Tibial nerve (tissue), 4 donors: Measurements from ENCODE around the gene FBXL17. TPM values are rescaled to one million over a fixed set of nuclear protein-coding genes. Genes with fewer than 3 reads are reported as not detected.

Experiments used
- DNase-seq, 2 donors: peaks; one replicate each; pipeline ENCODE4 v3.0.0-alpha.2; 2019; ENCODE audit warnings: low spot score in 2 of 2
- H3K27ac ChIP-seq, 4 donors: fragments of 200-600 bp; sonication (generic) in 3 of 4; one replicate each; pipeline ENCODE4 v1.5.1; 2017 to 2019; ENCODE audit warnings: mild to moderate bottlenecking in 1 of 4
- H3K27me3 ChIP-seq, 2 donors: fragments of 200-600 bp; sonication (generic) in 1 of 2; one replicate each; pipeline versions ENCODE4 v1.5.1 to v1.6.0; 2017 to 2019
- H3K36me3 ChIP-seq, 3 donors: fragments of 200-600 bp; sonication (generic); one replicate each; pipeline ENCODE4 v1.5.1; 2018 to 2019
- H3K4me1 ChIP-seq, 4 donors: fragments of 200-600 bp; sonication (generic) in 3 of 4; one replicate each; pipeline ENCODE4 v1.5.1; 2017 to 2019
- H3K4me3 ChIP-seq, 4 donors: fragments of 200-600 bp; sonication (generic) in 3 of 4; one replicate each; pipeline ENCODE4 v1.5.1; 2017 to 2019; ENCODE audit warnings: mild to moderate bottlenecking in 1 of 4, moderate library complexity in 1 of 4
- H3K9me3 ChIP-seq, 4 donors: fragments of 200-600 bp; sonication (generic) in 3 of 4; one replicate each; pipeline ENCODE4 v1.5.1; 2017 to 2019
- CTCF ChIP-seq, 5 experiments: fragments of 200-600 bp in 3 of 5; fragments of 450-650 bp in 2 of 5; sonication (generic) in 3 of 5; IDR thresholded peaks; one replicate each; pipeline ENCODE4 v1.5.1; 2016 to 2019; ENCODE audit warnings: antibody characterized with exemption in 5 of 5, mild to moderate bottlenecking in 3 of 5, moderate library complexity in 2 of 5
- EP300 ChIP-seq, 2 donors: sonication (generic); formaldehyde crosslinking; IDR thresholded peaks; one replicate each; pipeline ENCODE4 v1.6.1; 2017; ENCODE audit warnings: antibody characterized with exemption in 2 of 2, mild to moderate bottlenecking in 1 of 2
- POLR2A ChIP-seq, 2 donors: fragments of 450-650 bp; IDR thresholded peaks; one replicate each; pipeline ENCODE4 v1.6.1; 2017; ENCODE audit warnings: antibody characterized with exemption in 2 of 2, mild to moderate bottlenecking in 2 of 2, moderate library complexity in 2 of 2
- WGBS, 2 donors: methylation state at CpG; one replicate each; pipeline ENCODE4 v1.1.5; 2018; 5-methylcytosine and 5-hydroxymethylcytosine counted together
- total RNA-seq, 4 donors: library from RNA; depleted of rRNA; stranded (reverse); fragments of >200 nt; gene quantifications; one replicate each; pipeline ENCODE4 v1.1.0, GENCODE V29; 2016

Gene FBXL17
- total RNA-seq, 4 donors from 2014 or later: 16.5 to 19.0 (median 17.6) TPM

- no peak overlapping the region for H3K27ac ChIP-seq
- 92 to 93% methylated on average over 5 of the region's 5 CpGs for WGBS, 2 donors
- H3K27me3 ChIP-seq: no peaks in the 10 kb centered on the region
- no peak for TF ChIP-seq CTCF (IDR thresholded peaks at IDR 0.05)
- TF ChIP-seq POLR2A (IDR thresholded peaks at IDR 0.05): no peak
- TF ChIP-seq EP300 (IDR thresholded peaks at IDR 0.05): no peak
- no peaks in the 10 kb centered on the region for H3K36me3 ChIP-seq
- H3K4me3 ChIP-seq: no peak overlapping the region
- H3K9me3 ChIP-seq: peaks cover 0 to 8% (median 3%) of the 10 kb centered on the region in 4 donors
- no peak for DNase-seq
- H3K4me1 ChIP-seq: no peaks in the 10 kb centered on the region
Measured at GRCh38 chr5:107849118-107849517, 532.8 kb downstream of the FBXL17 start.

- H3K9me3 ChIP-seq: no peaks in the 10 kb centered on the region
- WGBS, 2 donors: 68 to 70% methylated on average over 4 of the region's 4 CpGs
- TF ChIP-seq EP300 (IDR thresholded peaks at IDR 0.05) (no peak), POLR2A (IDR thresholded peaks at IDR 0.05) (no peak), CTCF (IDR thresholded peaks at IDR 0.05) (no peak)
Measured at GRCh38 chr5:107840592-107840991, 541.3 kb downstream of the FBXL17 start.

GRCh38 chr5:107840161-107840560 is 541.7 kb downstream of the FBXL17 start:
- TF ChIP-seq EP300 (IDR thresholded peaks at IDR 0.05): no peak
- no peak for TF ChIP-seq CTCF (IDR thresholded peaks at IDR 0.05)
- no peak for DNase-seq
- H3K36me3 ChIP-seq: no peaks in the 10 kb centered on the region
- 85 to 89% methylated on average over 3 of the region's 3 CpGs for WGBS, 2 donors
- no peak overlapping the region for H3K27ac ChIP-seq
- H3K9me3 ChIP-seq: no peaks in the 10 kb centered on the region
- no peaks in the 10 kb centered on the region for H3K4me1 ChIP-seq
- no peaks in the 10 kb centered on the region for H3K27me3 ChIP-seq
- H3K4me3 ChIP-seq: no peak overlapping the region

More at GRCh38 chr5:107840592-107840991, 541.3 kb downstream of the FBXL17 start:
- Histone ChIP-seq H3K4me3 (no peak overlapping the region), H3K36me3 (no peaks in the 10 kb centered on the region), H3K27me3 (no peaks in the 10 kb centered on the region), H3K4me1 (no peaks in the 10 kb centered on the region), H3K27ac (no peak overlapping the region)
- DNase-seq: no peak

- H3K27ac ChIP-seq: no peak overlapping the region
- H3K27me3 ChIP-seq: no peaks in the 10 kb centered on the region
- DNase-seq: no peak
- no peak overlapping the region for H3K4me3 ChIP-seq
- TF ChIP-seq POLR2A (IDR thresholded peaks at IDR 0.05) (no peak), EP300 (IDR thresholded peaks at IDR 0.05) (no peak), CTCF (IDR thresholded peaks at IDR 0.05) (no peak)
- no peaks in the 10 kb centered on the region for H3K36me3 ChIP-seq
- H3K9me3 ChIP-seq: no peaks in the 10 kb centered on the region
- no peaks in the 10 kb centered on the region for H3K4me1 ChIP-seq
- 91 to 93% methylated on average over 8 of the region's 8 CpGs for WGBS, 2 donors
Measured at GRCh38 chr5:107835096-107835495, 546.8 kb downstream of the FBXL17 start.

- no peak for TF ChIP-seq EP300 (IDR thresholded peaks at IDR 0.05)
- no peak for TF ChIP-seq POLR2A (IDR thresholded peaks at IDR 0.05)
- TF ChIP-seq CTCF (IDR thresholded peaks at IDR 0.05): no peak
- no peaks in the 10 kb centered on the region for H3K4me1 ChIP-seq
- H3K27ac ChIP-seq: no peak overlapping the region
- H3K27me3 ChIP-seq: no peaks in the 10 kb centered on the region
- H3K36me3 ChIP-seq: no peaks in the 10 kb centered on the region
- no peaks in the 10 kb centered on the region for H3K9me3 ChIP-seq
- no peak overlapping the region for H3K4me3 ChIP-seq
- no peak for DNase-seq
- 84 to 88% methylated on average over 3 of the region's 3 CpGs for WGBS, 2 donors
Measured at GRCh38 chr5:107832746-107833145, 549.2 kb downstream of the FBXL17 start.
